Nephron (organoid): ENCODE results near the gene EXOC2.

ENCODE experiments used
- H3K27ac Mint-ChIP-seq, 3 experiments: 2 replicates each; pipeline ENCODE4 v1.8.0; 2020; ENCODE audit warnings: mixed read lengths in 3 of 3, mild to moderate bottlenecking in 2 of 3, moderate library complexity in 1 of 3
- H3K27me3 Mint-ChIP-seq: 2 replicates; pipeline ENCODE4 v1.8.0; 2021; ENCODE audit warnings: low read depth, mild to moderate bottlenecking, moderate library complexity, mixed read lengths
- H3K36me3 Mint-ChIP-seq: 2 replicates; pipeline ENCODE4 v1.8.0; 2020; ENCODE audit warnings: low read depth, mixed read lengths
- H3K4me1 Mint-ChIP-seq: 2 replicates; pipeline ENCODE4 v1.8.0; 2020; ENCODE audit warnings: mixed read lengths
- H3K4me3 Mint-ChIP-seq, 3 experiments: 2 replicates each; pipeline ENCODE4 v1.8.0; 2020; ENCODE audit warnings: mild to moderate bottlenecking in 3 of 3, mixed read lengths in 3 of 3, moderate library complexity in 2 of 3
- H3K9me3 Mint-ChIP-seq: 2 replicates; pipeline ENCODE4 v1.8.0; 2020; ENCODE audit warnings: mixed read lengths
- CTCF ChIP-seq, 3 experiments: fragments of 200-600 bp; sonication (generic); IDR thresholded peaks; one replicate each; pipeline ENCODE4 v1.5.0; 2021; ENCODE audit warnings: antibody characterized with exemption in 3 of 3; ENCODE audit not compliant: unreplicated experiment in 3 of 3

Gene EXOC2

DNA sequence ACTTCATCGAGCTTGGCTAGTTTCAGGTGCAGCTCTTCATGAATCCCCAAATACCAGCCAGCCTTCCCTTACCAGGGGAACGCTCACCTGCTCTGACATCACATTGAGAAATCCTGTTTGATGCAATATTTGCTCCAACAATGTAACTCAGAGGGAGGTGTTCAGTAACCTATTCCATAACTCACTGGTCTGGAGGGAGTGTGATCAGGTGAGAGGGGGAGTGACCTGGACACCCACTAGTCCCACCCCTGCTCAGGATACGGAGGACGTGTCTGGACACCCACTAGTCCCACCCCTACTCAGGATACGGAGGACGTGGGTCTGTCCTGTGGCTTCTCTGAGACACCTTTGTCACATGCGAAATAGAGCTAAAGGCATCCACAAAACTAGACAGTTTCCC is 106.4 kb downstream of the EXOC2 start:
- H3K4me3 Mint-ChIP-seq: no peak overlapping the region
- no peak overlapping the region for H3K27ac Mint-ChIP-seq
- peaks cover 17% of the 10 kb centered on the region for H3K4me1 Mint-ChIP-seq
- H3K36me3 Mint-ChIP-seq: peaks cover 18% of the 10 kb centered on the region
- peaks cover 4% of the 10 kb centered on the region for H3K27me3 Mint-ChIP-seq
- TF ChIP-seq CTCF (IDR thresholded peaks at IDR 0.05; ENCODE audit: unreplicated experiment in 3 of 3): no peak
- H3K9me3 Mint-ChIP-seq: no peaks in the 10 kb centered on the region

- Mint-ChIP-seq H3K9me3 (no peaks in the 10 kb centered on the region), H3K36me3 (no peaks in the 10 kb centered on the region), H3K27ac (no peak overlapping the region), H3K4me1 (peaks cover 17% of the 10 kb centered on the region), H3K4me3 (no peak overlapping the region), H3K27me3 (peaks cover 4% of the 10 kb centered on the region)
- TF ChIP-seq CTCF (IDR thresholded peaks at IDR 0.05; ENCODE audit: unreplicated experiment in 3 of 3): no peak
Measured at GRCh38 chr6:583635-584034, 109.3 kb downstream of the EXOC2 start.

DNA sequence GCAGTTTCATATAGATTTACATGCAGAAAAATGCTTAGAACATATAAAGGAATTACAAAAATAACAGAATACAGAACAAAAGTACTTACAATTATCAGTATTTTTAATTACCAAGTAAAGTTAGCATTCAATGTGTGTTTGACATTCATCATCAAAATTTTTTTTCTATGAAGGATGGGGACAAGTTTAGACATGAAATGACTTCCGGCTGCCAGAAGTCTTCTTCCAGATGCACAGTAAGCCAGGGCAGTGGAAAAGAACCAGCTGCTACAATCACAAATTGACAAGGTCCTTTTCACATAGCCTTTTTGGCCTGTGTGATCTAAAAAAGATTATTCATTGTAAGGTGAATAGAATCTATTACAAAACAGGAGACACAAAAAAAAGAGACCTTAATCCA is 109.8 kb downstream of the EXOC2 start:
- Mint-ChIP-seq H3K27me3 (peaks cover 4% of the 10 kb centered on the region), H3K4me1 (peaks cover 17% of the 10 kb centered on the region), H3K9me3 (no peaks in the 10 kb centered on the region), H3K27ac (no peak overlapping the region), H3K4me3 (no peak overlapping the region), H3K36me3 (no peaks in the 10 kb centered on the region)
- TF ChIP-seq CTCF (IDR thresholded peaks at IDR 0.05; ENCODE audit: unreplicated experiment in 3 of 3): no peak

DNA sequence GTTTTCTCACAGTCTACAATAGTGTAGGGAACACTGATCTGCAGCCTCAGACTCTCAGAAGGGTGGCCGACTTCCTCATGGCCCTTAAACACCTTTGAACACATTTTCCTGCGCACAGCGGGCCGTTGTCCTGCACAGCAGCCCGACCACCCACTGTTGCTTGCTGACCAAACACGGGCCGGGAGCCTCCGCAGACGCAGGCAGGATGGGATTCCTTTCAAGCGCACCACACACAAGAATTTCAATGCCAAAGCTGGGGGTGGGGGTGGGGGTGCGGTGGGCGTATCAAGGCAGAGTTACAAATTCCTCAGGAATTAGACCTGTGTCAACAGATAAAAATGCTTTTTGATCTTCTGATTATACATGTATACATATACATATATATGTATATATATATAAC is 110.6 kb downstream of the EXOC2 start:
- H3K27me3 Mint-ChIP-seq: peaks cover 4% of the 10 kb centered on the region

GRCh38 chr6:579339-579738 is 113.6 kb downstream of the EXOC2 start:
- Mint-ChIP-seq H3K4me3 (no peak overlapping the region), H3K36me3 (peaks cover 24% of the 10 kb centered on the region), H3K27ac (no peak overlapping the region), H3K9me3 (peaks cover 5% of the 10 kb centered on the region), H3K4me1 (peaks cover 17% of the 10 kb centered on the region), H3K27me3 (peaks cover 4% of the 10 kb centered on the region)
- TF ChIP-seq CTCF (IDR thresholded peaks at IDR 0.05; ENCODE audit: unreplicated experiment in 3 of 3): peak in 2 of 3 experiments; percentile 13 to 22

More for the DNA sequence above, 110.6 kb downstream of the EXOC2 start:
- Mint-ChIP-seq H3K9me3 (no peaks in the 10 kb centered on the region), H3K36me3 (no peaks in the 10 kb centered on the region), H3K4me1 (peaks cover 17% of the 10 kb centered on the region), H3K4me3 (peak overlapping the region in 1 of 3 experiments; percentile 19), H3K27ac (no peak overlapping the region)
- TF ChIP-seq CTCF (IDR thresholded peaks at IDR 0.05; ENCODE audit: unreplicated experiment in 3 of 3): no peak

- no peaks in the 10 kb centered on the region for H3K27me3 Mint-ChIP-seq
- peaks cover 5% of the 10 kb centered on the region for H3K9me3 Mint-ChIP-seq
- H3K4me1 Mint-ChIP-seq: no peaks in the 10 kb centered on the region
- H3K27ac Mint-ChIP-seq: no peak overlapping the region
- no peak for TF ChIP-seq CTCF (IDR thresholded peaks at IDR 0.05; ENCODE audit: unreplicated experiment in 3 of 3)
- no peak overlapping the region for H3K4me3 Mint-ChIP-seq
- peaks cover 46% of the 10 kb centered on the region for H3K36me3 Mint-ChIP-seq
Measured at GRCh38 chr6:572596-573265, 120.2 kb downstream of the EXOC2 start.
